Panc1 (cell line): Measurements from ENCODE around the gene RBMS1. TPM values are rescaled to one million over a fixed set of nuclear protein-coding genes. Genes with fewer than 3 reads are reported as not detected.

Experiments used
- ATAC-seq: fragments of 200-7000 bp; cut with Tn5 transposase; 2 replicates; pipeline ENCODE4 v1.9.1; 2020; ENCODE audit warnings: mild to moderate bottlenecking, moderate library complexity
- BruUV-seq: library from RNA; stranded (reverse); fragments of 400-500 nt; replicated peaks from 2 replicates; lab custom pipeline; 2021; lab: Mats Ljungman, UMichigan
- CTCF ChIA-PET: fragments of 300-600 bp; sonication (Branson Sonifier 250); formaldehyde crosslinking; loops from one replicate; lab custom pipeline; 2022; ENCODE audit warnings: antibody characterized with exemption; lab: Charles Lee
- POLR2A ChIA-PET: fragments of 300-600 bp; sonication (Branson Sonifier 250); formaldehyde crosslinking; loops from one replicate; lab custom pipeline; 2022; ENCODE audit warnings: antibody characterized with exemption; lab: Charles Lee
- DNase-seq: peaks from one replicate; pipeline ENCODE4 v3.0.0-alpha.2; 2010; ENCODE audit warnings: low read depth, low spot score
- H3K27ac ChIP-seq: 2 replicates; pipeline ENCODE4 v1.5.1; 2011; ENCODE audit warnings: mild to moderate bottlenecking, low read length, inconsistent platforms
- H3K27me3 ChIP-seq: fragments of 200-500 bp; sonication (Bioruptor generic); 2 replicates; pipeline ENCODE4 v1.6.0; 2014; ENCODE audit warnings: low read length, inconsistent platforms; ENCODE audit not compliant: control insufficient read depth, insufficient read depth
- H3K36me3 ChIP-seq: fragments of 200-500 bp; sonication (Bioruptor generic); 2 replicates; pipeline ENCODE4 v1.5.1; 2014; ENCODE audit warnings: inconsistent platforms, mild to moderate bottlenecking, low read length, moderate library complexity; ENCODE audit not compliant: control insufficient read depth, insufficient read depth
- H3K4me1 ChIP-seq: 2 replicates; pipeline ENCODE4 v1.5.1; 2011; ENCODE audit warnings: inconsistent platforms, mild to moderate bottlenecking, low read length, moderate library complexity; ENCODE audit not compliant: control insufficient read depth, insufficient read depth
- H3K4me3 ChIP-seq, 2 experiments: 2 replicates each; pipeline ENCODE4 v1.5.1; 2011 to 2012; ENCODE audit warnings: low read depth in 2 of 2, low read length in 2 of 2, mild to moderate bottlenecking in 2 of 2, inconsistent platforms in 1 of 2, moderate library complexity in 1 of 2
- H3K9me3 ChIP-seq: fragments of 200-500 bp; sonication (Bioruptor generic); 2 replicates; pipeline ENCODE4 v1.5.1; 2014; ENCODE audit warnings: low read depth, mild to moderate bottlenecking, inconsistent platforms, low read length, moderate library complexity; ENCODE audit not compliant: control insufficient read depth, insufficient read depth
- CTCF ChIP-seq: fragments of 450-650 bp; IDR thresholded peaks from 2 replicates; pipeline ENCODE4 v1.5.1; 2017; ENCODE audit warnings: mild to moderate bottlenecking
- POLR2AphosphoS5 ChIP-seq: IDR thresholded peaks from 2 replicates; pipeline ENCODE4 v1.6.1; 2012; ENCODE audit warnings: mild to moderate bottlenecking, low read depth, low read length, moderate library complexity
- SIN3A ChIP-seq: IDR thresholded peaks from 2 replicates; pipeline ENCODE4 v1.6.1; 2012; ENCODE audit warnings: low read depth, mild to moderate bottlenecking, low read length, moderate library complexity, borderline replicate concordance; ENCODE audit not compliant: insufficient read depth
- TCF7L2 ChIP-seq: IDR thresholded peaks from 2 replicates; pipeline ENCODE4 v1.6.1; 2011; ENCODE audit warnings: mild to moderate bottlenecking, low read depth, low read length, inconsistent platforms
- in situ Hi-C: cut with HindIII; loops from 2 replicates; pipeline ENCODE4 v1.10.0; 2016; ENCODE audit warnings: low sequenced_read_pairs, low pct_unique_long_range_greater_than_20kb
- intact Hi-C: fragments of 100-400 bp; cut with micrococcal nuclease; formaldehyde crosslinking; loops from one replicate; pipeline ENCODE4 v1.10.0; 2022; ENCODE audit not compliant: unreplicated experiment
- total RNA-seq: library from RNA; stranded (reverse); gene quantifications from one replicate; pipeline ENCODE4 v1.2.1, GENCODE V29; 2021; ENCODE audit not compliant: unreplicated experiment
- TF ChIP-seq, protein P1 (sequence below), 2 experiments: IDR thresholded peaks; 2 replicates each; pipeline ENCODE4 v1.6.1; 2011 to 2012; ENCODE audit warnings: low read depth in 2 of 2, control low read depth in 1 of 2, low read length in 1 of 2, mild to moderate bottlenecking in 1 of 2, moderate library complexity in 1 of 2; ENCODE audit not compliant: insufficient read depth in 1 of 2

Gene RBMS1
- total RNA-seq, 1 experiment from 2014 or later = 67.0 TPM

GRCh38 chr2:160345071-160345764 is 148.4 kb downstream of the RBMS1 start:
- no peaks in the 10 kb centered on the region for H3K4me1 ChIP-seq
- no peak overlapping the region for H3K4me3 ChIP-seq
- TF ChIP-seq POLR2AphosphoS5 (no peak), CTCF (no peak), TCF7L2 (no peak), SIN3A (no peak)
- TF ChIP-seq, protein P1, sequence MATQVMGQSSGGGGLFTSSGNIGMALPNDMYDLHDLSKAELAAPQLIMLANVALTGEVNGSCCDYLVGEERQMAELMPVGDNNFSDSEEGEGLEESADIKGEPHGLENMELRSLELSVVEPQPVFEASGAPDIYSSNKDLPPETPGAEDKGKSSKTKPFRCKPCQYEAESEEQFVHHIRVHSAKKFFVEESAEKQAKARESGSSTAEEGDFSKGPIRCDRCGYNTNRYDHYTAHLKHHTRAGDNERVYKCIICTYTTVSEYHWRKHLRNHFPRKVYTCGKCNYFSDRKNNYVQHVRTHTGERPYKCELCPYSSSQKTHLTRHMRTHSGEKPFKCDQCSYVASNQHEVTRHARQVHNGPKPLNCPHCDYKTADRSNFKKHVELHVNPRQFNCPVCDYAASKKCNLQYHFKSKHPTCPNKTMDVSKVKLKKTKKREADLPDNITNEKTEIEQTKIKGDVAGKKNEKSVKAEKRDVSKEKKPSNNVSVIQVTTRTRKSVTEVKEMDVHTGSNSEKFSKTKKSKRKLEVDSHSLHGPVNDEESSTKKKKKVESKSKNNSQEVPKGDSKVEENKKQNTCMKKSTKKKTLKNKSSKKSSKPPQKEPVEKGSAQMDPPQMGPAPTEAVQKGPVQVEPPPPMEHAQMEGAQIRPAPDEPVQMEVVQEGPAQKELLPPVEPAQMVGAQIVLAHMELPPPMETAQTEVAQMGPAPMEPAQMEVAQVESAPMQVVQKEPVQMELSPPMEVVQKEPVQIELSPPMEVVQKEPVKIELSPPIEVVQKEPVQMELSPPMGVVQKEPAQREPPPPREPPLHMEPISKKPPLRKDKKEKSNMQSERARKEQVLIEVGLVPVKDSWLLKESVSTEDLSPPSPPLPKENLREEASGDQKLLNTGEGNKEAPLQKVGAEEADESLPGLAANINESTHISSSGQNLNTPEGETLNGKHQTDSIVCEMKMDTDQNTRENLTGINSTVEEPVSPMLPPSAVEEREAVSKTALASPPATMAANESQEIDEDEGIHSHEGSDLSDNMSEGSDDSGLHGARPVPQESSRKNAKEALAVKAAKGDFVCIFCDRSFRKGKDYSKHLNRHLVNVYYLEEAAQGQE (IDR thresholded peaks at IDR 0.05; ENCODE audit: insufficient read depth in 1 of 2, low read depth in 2 of 2, low read length in 1 of 2) = no peak
- BruUV-seq = no TSS peak
- POLR2A ChIA-PET = no interaction called here
- H3K27ac ChIP-seq = no peak overlapping the region
- CTCF ChIA-PET = no interaction called here
- ATAC-seq (no peak), DNase-seq (no peak)
- no peaks in the 10 kb centered on the region for H3K9me3 ChIP-seq
- in situ Hi-C loops (no loop called here), intact Hi-C loops (no loop called here)
- H3K36me3 ChIP-seq = no peaks in the 10 kb centered on the region
- no peaks in the 10 kb centered on the region for H3K27me3 ChIP-seq

DNA sequence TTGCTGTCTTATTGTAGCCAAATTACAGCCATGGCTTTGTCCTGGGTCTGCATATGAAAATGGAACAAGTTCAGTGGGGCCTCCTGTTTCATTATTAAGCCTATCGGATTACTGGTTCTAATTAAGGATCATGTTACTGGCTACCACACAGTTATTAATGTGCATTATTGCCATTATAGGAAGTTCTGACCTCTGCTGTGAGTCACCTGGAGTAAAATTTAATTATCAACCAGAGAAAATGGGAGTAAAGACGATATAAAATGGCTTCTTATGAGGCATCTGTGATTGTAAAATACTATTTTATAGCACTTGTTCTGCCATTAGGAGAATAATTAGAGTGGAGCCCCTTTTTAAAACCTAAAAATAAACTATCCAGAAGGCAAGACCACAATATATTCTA is 150.2 kb downstream of the RBMS1 start:
- CTCF ChIA-PET = no interaction called here
- POLR2A ChIA-PET = no interaction called here
- no peaks in the 10 kb centered on the region for H3K36me3 ChIP-seq
- no TSS peak for BruUV-seq
- H3K4me1 ChIP-seq = no peaks in the 10 kb centered on the region
- TF ChIP-seq, protein P1 (IDR thresholded peaks at IDR 0.05; ENCODE audit: insufficient read depth in 1 of 2, low read depth in 2 of 2, low read length in 1 of 2) = no peak
- TF ChIP-seq POLR2AphosphoS5 (no peak), TCF7L2 (no peak), SIN3A (no peak), CTCF (no peak)
- ATAC-seq = no peak
- no peak for DNase-seq
- no peaks in the 10 kb centered on the region for H3K9me3 ChIP-seq
- H3K27ac ChIP-seq = no peak overlapping the region
- H3K4me3 ChIP-seq = no peak overlapping the region
- in situ Hi-C loops = no loop called here
- no peaks in the 10 kb centered on the region for H3K27me3 ChIP-seq
- intact Hi-C loops = no loop called here
